Chondrocyte (in vitro differentiated cells): ENCODE measurements around the gene NXF1. TPM values are rescaled to one million over a fixed set of nuclear protein-coding genes. Genes with fewer than 3 reads are reported as not detected.

Source experiments
- DNase-seq: peaks from one replicate; pipeline ENCODE4 v3.0.0; 2021; ENCODE audit warnings: mixed read lengths, low spot score
- H3K27ac Mint-ChIP-seq: one replicate; pipeline ENCODE4 v1.8.0; 2021; ENCODE audit warnings: mild to moderate bottlenecking, moderate library complexity, mixed read lengths; ENCODE audit not compliant: unreplicated experiment
- H3K27me3 Mint-ChIP-seq: 2 replicates; pipeline ENCODE4 v1.8.0; 2021; ENCODE audit warnings: low read depth, mixed read lengths
- H3K36me3 Mint-ChIP-seq: 2 replicates; pipeline ENCODE4 v1.8.0; 2021; ENCODE audit warnings: low read depth, mixed read lengths
- H3K4me1 Mint-ChIP-seq: 2 replicates; pipeline ENCODE4 v1.8.0; 2021; ENCODE audit warnings: low read depth, mild to moderate bottlenecking, mixed read lengths
- H3K4me3 Mint-ChIP-seq: one replicate; pipeline ENCODE4 v1.8.0; 2021; ENCODE audit warnings: mild to moderate bottlenecking, moderate library complexity, mixed read lengths; ENCODE audit not compliant: unreplicated experiment
- H3K9me3 Mint-ChIP-seq: 2 replicates; pipeline ENCODE4 v1.8.0; 2021; ENCODE audit warnings: low read depth, mixed read lengths
- CTCF ChIP-seq: fragments of 200-600 bp; sonication (generic); IDR thresholded peaks from 2 replicates; pipeline ENCODE4 v1.5.0; 2021; ENCODE audit warnings: antibody characterized with exemption, mild to moderate bottlenecking, moderate library complexity
- total RNA-seq: library from RNA; stranded (reverse); gene quantifications from 3 replicates; pipeline ENCODE4 v1.2.1, GENCODE V29; 2021

NXF1 gene
- total RNA-seq, 1 donor from 2014 or later, result 51.3 TPM

- no peak for DNase-seq
- peaks cover 12% of the 10 kb centered on the region for H3K4me1 Mint-ChIP-seq
- no peaks in the 10 kb centered on the region for H3K27me3 Mint-ChIP-seq
- TF ChIP-seq CTCF, result no peak
- no peak overlapping the region for H3K4me3 Mint-ChIP-seq
- peaks cover 42% of the 10 kb centered on the region for H3K36me3 Mint-ChIP-seq
- no peak overlapping the region for H3K27ac Mint-ChIP-seq
- no peaks in the 10 kb centered on the region for H3K9me3 Mint-ChIP-seq
Measured at GRCh38 chr11:62799486-62799885, 5.8 kb downstream of the NXF1 start.

- no peak overlapping the region for H3K27ac Mint-ChIP-seq
Measured at GRCh38 chr11:62796281-62796680, 9.0 kb downstream of the NXF1 start.

GRCh38 chr11:62794201-62794775 lies 11.0 kb downstream of the NXF1 start:
- no peak overlapping the region for H3K4me3 Mint-ChIP-seq
- H3K4me1 Mint-ChIP-seq, result peaks cover 28% of the 10 kb centered on the region
- TF ChIP-seq CTCF, result no peak
- no peak overlapping the region for H3K27ac Mint-ChIP-seq
- peaks cover 35% of the 10 kb centered on the region for H3K36me3 Mint-ChIP-seq
- no peak for DNase-seq
- H3K27me3 Mint-ChIP-seq, result no peaks in the 10 kb centered on the region
- H3K9me3 Mint-ChIP-seq, result no peaks in the 10 kb centered on the region

More at GRCh38 chr11:62796281-62796680, 9.0 kb downstream of the NXF1 start:
- Mint-ChIP-seq H3K9me3 (no peaks in the 10 kb centered on the region), H3K4me3 (no peak overlapping the region), H3K36me3 (peaks cover 43% of the 10 kb centered on the region), H3K27me3 (no peaks in the 10 kb centered on the region), H3K4me1 (peaks cover 10% of the 10 kb centered on the region)
- DNase-seq, result no peak
- TF ChIP-seq CTCF, result no peak

- Mint-ChIP-seq H3K4me1 (peaks cover 45% of the 10 kb centered on the region), H3K9me3 (no peaks in the 10 kb centered on the region), H3K4me3 (peak overlapping the region; percentile 88), H3K36me3 (peaks cover 27% of the 10 kb centered on the region), H3K27me3 (no peaks in the 10 kb centered on the region), H3K27ac (peak overlapping the region; percentile 94)
- DNase-seq, result no peak
- peak; percentile 4 for TF ChIP-seq CTCF
Measured at GRCh38 chr11:62792202-62792575, 13.1 kb downstream of the NXF1 start.

- Mint-ChIP-seq H3K36me3 (peaks cover 25% of the 10 kb centered on the region), H3K4me3 (peak within 1 kb of the TSS; percentile 88), H3K27ac (peak within 1 kb of the TSS; percentile 94), H3K9me3 (no peaks in the 10 kb centered on the region), H3K27me3 (no peaks in the 10 kb centered on the region), H3K4me1 (peaks cover 45% of the 10 kb centered on the region)
- peak; percentile 45 for TF ChIP-seq CTCF
- peak; percentile 95 for DNase-seq
Measured at GRCh38 chr11:62791501-62792201, 13.6 kb downstream of the NXF1 start, which contains the start of gene TMEM223. Gene TMEM223 (minus strand): TSS chr11:62792006. CDS start chr11:62791994, 12 bp downstream.
